ENCODE results near the gene FYCO1.

The FYCO1 gene

DNA sequence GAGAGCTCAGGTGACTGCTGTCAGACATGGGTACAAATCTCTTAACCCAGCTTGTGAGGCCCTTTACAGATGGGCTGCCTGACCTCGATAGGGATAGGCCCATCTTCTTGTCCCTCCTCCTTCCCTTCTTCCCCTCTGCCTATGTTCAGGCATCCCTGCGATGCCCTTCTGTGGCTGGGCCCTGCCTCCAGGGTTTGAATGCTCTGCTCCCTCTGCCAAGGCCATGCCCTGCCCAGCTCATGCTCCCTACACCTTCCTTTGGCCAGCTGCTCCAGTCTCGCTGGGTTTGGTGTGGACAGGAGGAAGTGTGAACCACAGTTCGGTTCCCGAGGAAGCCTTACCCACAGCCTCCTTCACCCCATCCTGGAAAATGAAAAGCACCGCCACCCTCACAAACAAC is 4.3 kb downstream of the FYCO1 start:
- Histone ChIP-seq H2AFZ (no peak overlapping the region), H3K79me2 (no peaks in the 10 kb centered on the region), H3K9ac (no peak overlapping the region), H3K27me3 (ENCODE audit: control insufficient read depth, insufficient read depth, low read length) (no peaks in the 10 kb centered on the region), H3K27ac (no peak overlapping the region), H3K36me3 (ENCODE audit: control insufficient read depth, insufficient read depth, low read length) (no peaks in the 10 kb centered on the region), H3K4me3 (ENCODE audit: low read depth, low read length) (no peak overlapping the region), H3K4me1 (peaks cover 12% of the 10 kb centered on the region), H3K9me3 (ENCODE audit: control insufficient read depth, low read length) (no peaks in the 10 kb centered on the region), H3K4me2 (ENCODE audit: low read length) (no peak overlapping the region)
- TF ChIP-seq, protein P1, sequence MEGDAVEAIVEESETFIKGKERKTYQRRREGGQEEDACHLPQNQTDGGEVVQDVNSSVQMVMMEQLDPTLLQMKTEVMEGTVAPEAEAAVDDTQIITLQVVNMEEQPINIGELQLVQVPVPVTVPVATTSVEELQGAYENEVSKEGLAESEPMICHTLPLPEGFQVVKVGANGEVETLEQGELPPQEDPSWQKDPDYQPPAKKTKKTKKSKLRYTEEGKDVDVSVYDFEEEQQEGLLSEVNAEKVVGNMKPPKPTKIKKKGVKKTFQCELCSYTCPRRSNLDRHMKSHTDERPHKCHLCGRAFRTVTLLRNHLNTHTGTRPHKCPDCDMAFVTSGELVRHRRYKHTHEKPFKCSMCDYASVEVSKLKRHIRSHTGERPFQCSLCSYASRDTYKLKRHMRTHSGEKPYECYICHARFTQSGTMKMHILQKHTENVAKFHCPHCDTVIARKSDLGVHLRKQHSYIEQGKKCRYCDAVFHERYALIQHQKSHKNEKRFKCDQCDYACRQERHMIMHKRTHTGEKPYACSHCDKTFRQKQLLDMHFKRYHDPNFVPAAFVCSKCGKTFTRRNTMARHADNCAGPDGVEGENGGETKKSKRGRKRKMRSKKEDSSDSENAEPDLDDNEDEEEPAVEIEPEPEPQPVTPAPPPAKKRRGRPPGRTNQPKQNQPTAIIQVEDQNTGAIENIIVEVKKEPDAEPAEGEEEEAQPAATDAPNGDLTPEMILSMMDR (IDR thresholded peaks at IDR 0.05), result no peak

GRCh38 chr3:45990181-45990580 is 5.4 kb downstream of the FYCO1 start:
- no peaks in the 10 kb centered on the region for H3K27me3 ChIP-seq (ENCODE audit: control insufficient read depth, insufficient read depth, low read length)
- no peak overlapping the region for H3K27ac ChIP-seq
- TF ChIP-seq, protein P1 (IDR thresholded peaks at IDR 0.05), result no peak
- no peaks in the 10 kb centered on the region for H3K79me2 ChIP-seq
- H3K9ac ChIP-seq, result no peak overlapping the region
- no peak overlapping the region for H3K4me2 ChIP-seq (ENCODE audit: low read length)
- peaks cover 15% of the 10 kb centered on the region for H3K4me1 ChIP-seq
- H3K4me3 ChIP-seq (ENCODE audit: low read depth, low read length), result no peak overlapping the region
- H2AFZ ChIP-seq, result no peak overlapping the region
- no peaks in the 10 kb centered on the region for H3K9me3 ChIP-seq (ENCODE audit: control insufficient read depth, low read length)
- H3K36me3 ChIP-seq (ENCODE audit: control insufficient read depth, insufficient read depth, low read length), result no peaks in the 10 kb centered on the region

DNA sequence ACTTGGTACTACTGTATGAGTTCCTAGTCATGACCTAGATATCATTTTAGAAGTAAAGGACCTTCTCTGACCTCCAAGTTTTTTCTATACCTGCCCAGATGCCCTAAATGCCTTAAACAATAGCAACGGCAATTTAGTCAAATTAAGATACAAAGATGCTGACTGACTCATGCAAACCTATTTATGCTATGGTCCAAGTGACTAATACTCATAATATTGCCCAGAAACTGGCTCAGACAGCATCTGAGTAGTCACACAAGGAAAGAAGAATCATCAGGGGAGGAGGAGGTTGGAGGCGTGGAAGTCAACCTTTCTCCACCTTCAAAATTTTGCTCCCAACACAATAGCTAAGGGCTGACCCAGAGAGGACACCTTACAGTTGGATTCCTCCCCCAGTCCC is 6.8 kb downstream of the FYCO1 start:
- H2AFZ ChIP-seq, result no peak overlapping the region
- no peaks in the 10 kb centered on the region for H3K27me3 ChIP-seq (ENCODE audit: control insufficient read depth, insufficient read depth, low read length)
- TF ChIP-seq, protein P1 (IDR thresholded peaks at IDR 0.05), result no peak
- no peak overlapping the region for H3K4me2 ChIP-seq (ENCODE audit: low read length)
- H3K9me3 ChIP-seq (ENCODE audit: control insufficient read depth, low read length), result no peaks in the 10 kb centered on the region
- no peak overlapping the region for H3K27ac ChIP-seq
- H3K36me3 ChIP-seq (ENCODE audit: control insufficient read depth, insufficient read depth, low read length), result no peaks in the 10 kb centered on the region
- no peak overlapping the region for H3K4me3 ChIP-seq (ENCODE audit: low read depth, low read length)
- H3K4me1 ChIP-seq, result peaks cover 23% of the 10 kb centered on the region
- H3K9ac ChIP-seq, result no peak overlapping the region
- no peaks in the 10 kb centered on the region for H3K79me2 ChIP-seq

DNA sequence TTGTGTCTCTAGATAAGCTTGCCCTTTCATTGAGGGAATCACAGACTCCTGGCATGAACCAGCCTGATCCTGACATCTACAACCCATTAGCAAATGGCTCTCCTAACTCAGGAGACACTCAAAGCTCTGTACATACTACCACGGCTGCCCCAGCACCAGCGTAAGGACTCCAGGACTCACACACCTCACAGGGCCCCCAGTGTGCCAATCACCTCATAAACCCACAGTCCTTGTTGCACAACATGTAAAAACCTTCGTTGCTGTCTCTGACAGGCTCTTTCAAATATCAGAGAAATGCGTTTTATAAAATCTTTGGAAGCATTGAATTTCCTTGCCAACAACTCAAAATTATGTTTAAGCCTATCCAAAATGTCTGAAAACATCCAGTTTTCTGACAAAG is 7.3 kb downstream of the FYCO1 start:
- no peaks in the 10 kb centered on the region for H3K79me2 ChIP-seq
- no peak overlapping the region for H3K27ac ChIP-seq
- no peaks in the 10 kb centered on the region for H3K9me3 ChIP-seq (ENCODE audit: control insufficient read depth, low read length)
- no peak overlapping the region for H2AFZ ChIP-seq
- H3K36me3 ChIP-seq (ENCODE audit: control insufficient read depth, insufficient read depth, low read length), result no peaks in the 10 kb centered on the region
- peaks cover 28% of the 10 kb centered on the region for H3K4me1 ChIP-seq
- H3K4me2 ChIP-seq (ENCODE audit: low read length), result no peak overlapping the region
- no peaks in the 10 kb centered on the region for H3K27me3 ChIP-seq (ENCODE audit: control insufficient read depth, insufficient read depth, low read length)
- H3K9ac ChIP-seq, result no peak overlapping the region
- TF ChIP-seq, protein P1 (IDR thresholded peaks at IDR 0.05), result no peak
- H3K4me3 ChIP-seq (ENCODE audit: low read depth, low read length), result no peak overlapping the region

Data from parathyroid adenoma (tissue), 2 donors.